HCT116 (cell line): ENCODE measurements around the gene NDUFB7.

Experiments used
- POLR2A ChIP-seq: IDR thresholded peaks from 2 replicates; pipeline ENCODE4 v1.7.0; 2011; ENCODE audit warnings: borderline replicate concordance; ENCODE audit not compliant: insufficient read depth, insufficient read length; ENCODE audit errors: extremely low read depth
- SP1 ChIP-seq: IDR thresholded peaks from 2 replicates; pipeline ENCODE4 v1.6.1; 2012; ENCODE audit warnings: low read depth

GRCh38 chr19:14553939-14554243, 18.0 kb downstream of the NDUFB7 start:
- TF ChIP-seq POLR2A (no peak), SP1 (no peak)
